Neural cell (in vitro differentiated cells): Measurements from ENCODE around the gene GCLM. TPM values are rescaled to one million over a fixed set of nuclear protein-coding genes. Genes with fewer than 3 reads are reported as not detected.

Experiments used
- H2AFZ ChIP-seq: fragments of 200-600, 300-800 bp; sonication (generic), shearing (Covaris generic); 2 replicates; pipeline ENCODE4 v1.6.0; 2014; ENCODE audit warnings: low read depth, mild to moderate bottlenecking, antibody characterized with exemption, low read length, moderate library complexity
- H3F3A ChIP-seq: fragments of 200-600 bp; shearing (Covaris generic); 2 replicates; pipeline ENCODE4 v1.6.1; 2016; ENCODE audit warnings: mild to moderate bottlenecking, moderate library complexity, mixed read lengths, antibody characterized with exemption, low read length; ENCODE audit not compliant: insufficient read depth, poor library complexity, severe bottlenecking
- H3K27ac ChIP-seq: fragments of 200-600, 300-800 bp; sonication (generic), shearing (Covaris generic); 2 replicates; pipeline ENCODE4 v1.5.1; 2014; ENCODE audit warnings: mild to moderate bottlenecking, low read length, moderate library complexity
- H3K27me3 ChIP-seq: fragments of 300-800, 200-600 bp; sonication (generic), shearing (Covaris generic); 2 replicates; pipeline ENCODE4 v1.6.0; 2014; ENCODE audit warnings: mild to moderate bottlenecking, low read depth, low read length, moderate library complexity; ENCODE audit not compliant: insufficient read depth
- H3K36me3 ChIP-seq: fragments of 300-800, 200-600 bp; sonication (generic), shearing (Covaris generic); 2 replicates; pipeline ENCODE4 v1.5.1; 2014; ENCODE audit warnings: mild to moderate bottlenecking, antibody characterized with exemption, low read length, moderate library complexity; ENCODE audit not compliant: insufficient read depth
- H3K4me2 ChIP-seq: fragments of 300-800, 200-600 bp; sonication (generic), shearing (Covaris generic); 2 replicates; pipeline ENCODE4 v1.6.0; 2014; ENCODE audit warnings: mild to moderate bottlenecking, low read length
- H3K4me3 ChIP-seq: fragments of 300-800, 200-600 bp; sonication (generic), shearing (Covaris generic); 2 replicates; pipeline ENCODE4 v1.5.1; 2014; ENCODE audit warnings: mild to moderate bottlenecking, low read length, moderate library complexity
- H3K79me2 ChIP-seq: fragments of 200-600 bp; shearing (Covaris generic); replicated peaks from 2 replicates; pipeline ENCODE4 v1.6.0; 2014; ENCODE audit warnings: mild to moderate bottlenecking, low read length, moderate library complexity; ENCODE audit not compliant: insufficient read depth
- H3K9ac ChIP-seq: fragments of 300-800, 200-600 bp; sonication (generic), shearing (Covaris generic); 2 replicates; pipeline ENCODE4 v1.6.1; 2016; ENCODE audit warnings: mild to moderate bottlenecking, low read length, mixed read lengths
- H3K9me2 ChIP-seq: fragments of 200-600 bp; shearing (Covaris generic); 2 replicates; pipeline ENCODE4 v1.6.1; 2016; ENCODE audit warnings: mild to moderate bottlenecking, low read length, mixed read lengths; ENCODE audit not compliant: insufficient read depth
- H3K9me3 ChIP-seq: fragments of 200-600, 300-800 bp; sonication (generic), shearing (Covaris generic); 2 replicates; pipeline ENCODE4 v1.6.1; 2016; ENCODE audit warnings: mild to moderate bottlenecking, mixed run types, low read length, moderate library complexity, mixed read lengths
- H4K20me1 ChIP-seq: fragments of 200-600 bp; shearing (Covaris generic); 2 replicates; pipeline ENCODE4 v1.6.1; 2016; ENCODE audit warnings: mild to moderate bottlenecking, mixed run types; ENCODE audit not compliant: insufficient read depth
- CTCF ChIP-seq: fragments of 450-650 bp; IDR thresholded peaks from 2 replicates; pipeline ENCODE4 v1.5.1; 2014; ENCODE audit warnings: antibody characterized with exemption, mild to moderate bottlenecking, moderate library complexity; ENCODE audit not compliant: poor library complexity, severe bottlenecking
- EP300 ChIP-seq: fragments of 450-650 bp; conservative IDR thresholded peaks from 2 replicates; pipeline ENCODE4 v1.6.1; 2014; ENCODE audit warnings: antibody characterized with exemption, mild to moderate bottlenecking, moderate library complexity; ENCODE audit not compliant: poor library complexity, severe bottlenecking
- EZH2 ChIP-seq: fragments of 200-600, 300-800 bp; shearing (Covaris generic), sonication (generic); IDR thresholded peaks from 2 replicates; pipeline ENCODE4 v1.6.1; 2014; ENCODE audit warnings: antibody characterized with exemption, low read length, borderline replicate concordance, mild to moderate bottlenecking; ENCODE audit not compliant: insufficient read depth, poor library complexity, severe bottlenecking
- MXI1 ChIP-seq: fragments of 450-650 bp; conservative IDR thresholded peaks from 2 replicates; pipeline ENCODE4 v1.6.1; 2014; ENCODE audit warnings: antibody characterized with exemption, mild to moderate bottlenecking; ENCODE audit not compliant: poor library complexity, severe bottlenecking
- POLR2AphosphoS5 ChIP-seq: IDR thresholded peaks from 2 replicates; pipeline ENCODE4 v1.6.1; 2012
- RAD21 ChIP-seq: fragments of 450-650 bp; conservative IDR thresholded peaks from 2 replicates; pipeline ENCODE4 v1.6.1; 2014; ENCODE audit warnings: antibody characterized with exemption, mild to moderate bottlenecking, moderate library complexity
- REST ChIP-seq: IDR thresholded peaks from 2 replicates; pipeline ENCODE4 v1.6.1; 2012; ENCODE audit warnings: borderline replicate concordance
- SMC3 ChIP-seq: fragments of 450-650 bp; conservative IDR thresholded peaks from 2 replicates; pipeline ENCODE4 v1.6.1; 2014; ENCODE audit warnings: antibody characterized with exemption, mild to moderate bottlenecking, moderate library complexity; ENCODE audit not compliant: poor library complexity
- TAF1 ChIP-seq: IDR thresholded peaks from 2 replicates; pipeline ENCODE4 v1.6.1; 2012; ENCODE audit warnings: low read depth
- polyA plus RNA-seq: library from polyadenylated mRNA; depleted of rRNA; stranded (reverse); fragments of >200 nt; gene quantifications from 2 replicates; pipeline ENCODE4 v1.2.3, GENCODE V29; 2014

Gene GCLM
- polyA plus RNA-seq, 1 donor from 2014 or later = 3.7 TPM

- Histone ChIP-seq H4K20me1 (no peaks in the 10 kb centered on the region), H3K36me3 (no peaks in the 10 kb centered on the region), H3K27me3 (no peaks in the 10 kb centered on the region), H3K9me2 (no peaks in the 10 kb centered on the region), H3F3A (peaks cover 8% of the 10 kb centered on the region), H3K27ac (no peak overlapping the region), H3K4me2 (no peak overlapping the region), H3K79me2 (no peaks in the 10 kb centered on the region), H3K4me3 (no peak overlapping the region), H3K9me3 (no peaks in the 10 kb centered on the region), H2AFZ (no peak overlapping the region), H3K9ac (no peak overlapping the region)
- no peak for TF ChIP-seq SMC3
- no peak for TF ChIP-seq MXI1
- TF ChIP-seq EP300 = no peak
- no peak for TF ChIP-seq EZH2
- no peak for TF ChIP-seq TAF1
Observed at GRCh38 chr1:93851878-93852277, 57.4 kb downstream of the GCLM start.

- Histone ChIP-seq H3K9ac (no peak overlapping the region), H3K9me2 (no peaks in the 10 kb centered on the region), H3K4me3 (no peak overlapping the region)
Observed at GRCh38 chr1:93851327-93851712, 57.9 kb downstream of the GCLM start.

More at GRCh38 chr1:93851327-93851712, 57.9 kb downstream of the GCLM start:
- peaks cover 8% of the 10 kb centered on the region for H3F3A ChIP-seq
- H3K4me2 ChIP-seq = no peak overlapping the region
- H2AFZ ChIP-seq = no peak overlapping the region
- TF ChIP-seq TAF1 = no peak
- TF ChIP-seq REST = no peak
- no peak for TF ChIP-seq POLR2AphosphoS5
- TF ChIP-seq CTCF = no peak
- no peak for TF ChIP-seq RAD21
- no peak for TF ChIP-seq EZH2
- no peak for TF ChIP-seq MXI1
- TF ChIP-seq SMC3 = no peak
- TF ChIP-seq EP300 = no peak
- no peaks in the 10 kb centered on the region for H3K36me3 ChIP-seq
- H3K27me3 ChIP-seq = no peaks in the 10 kb centered on the region
- H3K9me3 ChIP-seq = no peaks in the 10 kb centered on the region
- H4K20me1 ChIP-seq = no peaks in the 10 kb centered on the region
- no peaks in the 10 kb centered on the region for H3K79me2 ChIP-seq
- H3K27ac ChIP-seq = no peak overlapping the region
